Bronchial epithelial cell (primary cell): ENCODE measurements around the gene PDE8A. TPM values are rescaled to one million over a fixed set of nuclear protein-coding genes. Genes with fewer than 3 reads are reported as not detected.
A peak's percentile ranks its signal among the peaks of the same experiment; 100 is the strongest.
"Not testable (repeated sequence)": the region's sequence is repeated elsewhere in the genome, so short reads cannot be mapped to it uniquely, and the experiment has no call there.

Source experiments
- DNase-seq: peaks from one replicate; pipeline ENCODE4 v3.0.0-alpha.2; 2010; ENCODE audit warnings: low read depth
- FAIRE-seq: peaks from 2 replicates; lab custom pipeline; 2011; peaks lifted over from hg19 to GRCh38; lab: Jason Lieb, UNC
- H3K27me3 ChIP-seq: 2 replicates; pipeline ENCODE4 v1.5.1; 2011; ENCODE audit warnings: low read length; ENCODE audit not compliant: control insufficient read depth, insufficient read depth
- H3K36me3 ChIP-seq: 2 replicates; pipeline ENCODE4 v1.5.1; 2011; ENCODE audit warnings: low read length; ENCODE audit not compliant: control insufficient read depth, insufficient read depth
- H3K4me3 ChIP-seq: 2 replicates; pipeline ENCODE4 v1.5.1; 2011; ENCODE audit warnings: mild to moderate bottlenecking, low read depth, low read length, control low read depth
- total RNA-seq: library from RNA; depleted of rRNA; stranded (reverse); fragments of >200 nt; gene quantifications from 2 replicates; pipeline ENCODE4 v1.2.1, GENCODE V29; 2014
- TF ChIP-seq, protein P1 (sequence below): IDR thresholded peaks from 2 replicates; pipeline ENCODE4 v1.5.1; 2011; ENCODE audit warnings: mild to moderate bottlenecking, moderate library complexity, low read length, control low read depth, inconsistent platforms; ENCODE audit not compliant: insufficient read depth, severe bottlenecking

Gene PDE8A
- total RNA-seq, 1 donor from 2014 or later = 11.6 TPM

DNA sequence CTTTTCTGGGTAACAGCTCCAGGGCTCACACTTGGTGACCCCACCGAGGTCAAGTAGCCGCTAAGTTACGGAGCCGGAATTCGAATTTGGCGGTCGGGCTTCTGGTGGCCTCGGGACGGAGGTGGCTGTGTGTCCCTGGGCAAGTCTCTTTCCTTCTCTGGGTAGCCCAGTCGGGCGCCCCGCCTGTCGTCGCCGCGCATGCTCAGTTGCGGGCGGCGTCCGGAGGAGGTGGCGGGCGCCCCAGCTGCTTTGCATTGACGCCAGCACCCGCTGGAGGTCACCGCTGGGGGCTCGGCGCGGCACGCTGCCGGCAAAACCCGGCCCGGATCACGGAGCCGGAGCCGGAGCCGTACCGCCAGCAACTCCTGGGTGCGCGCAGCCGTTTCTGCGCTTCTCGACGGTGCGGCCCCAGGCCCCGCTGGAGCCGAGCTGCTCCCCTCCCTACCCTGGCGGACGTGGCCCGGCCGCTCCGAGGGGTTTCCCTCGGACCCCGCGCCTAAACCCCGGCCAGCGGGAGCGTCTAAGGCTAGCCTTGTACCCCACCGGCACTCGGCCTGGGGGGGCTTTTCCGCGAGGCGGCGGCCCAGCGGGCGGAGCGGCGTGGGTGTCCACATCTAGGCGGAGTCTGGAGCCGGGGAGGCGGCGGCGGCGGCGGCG lies 474 bp upstream of the PDE8A start:
- FAIRE-seq (no peak), DNase-seq (peak; percentile 83)
- Histone ChIP-seq H3K4me3 (peak overlapping the region; percentile 77), H3K36me3 (no peaks in the 10 kb centered on the region), H3K27me3 (no peaks in the 10 kb centered on the region)
- TF ChIP-seq, protein P1, sequence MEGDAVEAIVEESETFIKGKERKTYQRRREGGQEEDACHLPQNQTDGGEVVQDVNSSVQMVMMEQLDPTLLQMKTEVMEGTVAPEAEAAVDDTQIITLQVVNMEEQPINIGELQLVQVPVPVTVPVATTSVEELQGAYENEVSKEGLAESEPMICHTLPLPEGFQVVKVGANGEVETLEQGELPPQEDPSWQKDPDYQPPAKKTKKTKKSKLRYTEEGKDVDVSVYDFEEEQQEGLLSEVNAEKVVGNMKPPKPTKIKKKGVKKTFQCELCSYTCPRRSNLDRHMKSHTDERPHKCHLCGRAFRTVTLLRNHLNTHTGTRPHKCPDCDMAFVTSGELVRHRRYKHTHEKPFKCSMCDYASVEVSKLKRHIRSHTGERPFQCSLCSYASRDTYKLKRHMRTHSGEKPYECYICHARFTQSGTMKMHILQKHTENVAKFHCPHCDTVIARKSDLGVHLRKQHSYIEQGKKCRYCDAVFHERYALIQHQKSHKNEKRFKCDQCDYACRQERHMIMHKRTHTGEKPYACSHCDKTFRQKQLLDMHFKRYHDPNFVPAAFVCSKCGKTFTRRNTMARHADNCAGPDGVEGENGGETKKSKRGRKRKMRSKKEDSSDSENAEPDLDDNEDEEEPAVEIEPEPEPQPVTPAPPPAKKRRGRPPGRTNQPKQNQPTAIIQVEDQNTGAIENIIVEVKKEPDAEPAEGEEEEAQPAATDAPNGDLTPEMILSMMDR = peak; percentile 17

DNA sequence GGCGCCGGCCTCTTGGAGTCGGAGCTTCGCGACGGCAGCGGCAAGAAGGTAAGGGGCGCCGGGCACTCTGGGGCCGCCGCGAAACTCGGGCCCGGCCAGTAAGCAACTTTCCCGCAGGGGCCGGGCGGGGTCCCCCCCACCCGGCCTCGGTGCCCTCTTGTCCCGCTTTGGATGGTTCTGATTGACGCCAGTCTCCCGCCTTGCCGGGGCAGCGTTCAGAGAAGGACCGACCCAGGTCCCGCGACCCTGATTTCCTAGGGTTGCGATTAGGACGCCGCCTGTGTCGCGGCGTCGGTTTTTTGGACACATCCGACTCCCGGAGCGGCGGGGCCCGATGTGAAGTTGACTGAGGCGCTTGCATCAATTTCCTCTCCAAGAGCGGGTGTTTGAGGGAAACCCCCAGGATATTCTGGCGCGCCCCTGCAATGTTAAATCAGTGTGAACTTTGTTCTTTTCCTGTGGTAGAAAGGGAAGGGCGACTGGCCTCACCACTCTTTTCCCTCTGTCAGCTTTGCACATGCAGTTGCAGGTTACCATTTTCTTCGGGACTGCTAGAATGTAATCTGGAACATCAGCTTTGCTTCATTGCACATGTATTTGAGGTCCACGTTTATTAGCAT lies 755 bp downstream of the PDE8A start:
- Histone ChIP-seq H3K27me3 (no peaks in the 10 kb centered on the region), H3K36me3 (no peaks in the 10 kb centered on the region), H3K4me3 (peak overlapping the region; percentile 77)
- TF ChIP-seq, protein P1 = no peak
- no peak for DNase-seq
- no peak for FAIRE-seq

DNA sequence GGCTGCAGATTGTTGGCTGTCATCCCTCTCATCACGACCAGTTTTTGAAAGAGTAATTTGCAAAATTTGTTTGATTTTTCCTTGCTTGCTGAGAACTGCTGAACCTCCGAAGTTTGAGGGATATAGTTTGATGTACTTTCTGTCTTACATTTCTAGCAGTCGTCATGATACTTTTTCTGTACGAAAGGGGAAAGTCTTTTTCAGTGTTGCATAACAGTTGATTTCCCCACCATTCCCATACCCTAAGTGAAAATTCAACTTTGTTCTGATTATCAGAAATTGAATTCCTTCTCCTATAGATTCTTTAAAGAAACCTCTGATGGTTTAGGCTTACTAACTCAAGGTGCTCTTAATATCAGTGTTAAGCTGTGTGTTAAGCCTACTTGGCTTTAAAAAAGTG lies 1.6 kb downstream of the PDE8A start:
- DNase-seq (no peak), FAIRE-seq (no peak)
- Histone ChIP-seq H3K4me3 (no peak overlapping the region), H3K36me3 (no peaks in the 10 kb centered on the region), H3K27me3 (no peaks in the 10 kb centered on the region)
- TF ChIP-seq, protein P1 = no peak

DNA sequence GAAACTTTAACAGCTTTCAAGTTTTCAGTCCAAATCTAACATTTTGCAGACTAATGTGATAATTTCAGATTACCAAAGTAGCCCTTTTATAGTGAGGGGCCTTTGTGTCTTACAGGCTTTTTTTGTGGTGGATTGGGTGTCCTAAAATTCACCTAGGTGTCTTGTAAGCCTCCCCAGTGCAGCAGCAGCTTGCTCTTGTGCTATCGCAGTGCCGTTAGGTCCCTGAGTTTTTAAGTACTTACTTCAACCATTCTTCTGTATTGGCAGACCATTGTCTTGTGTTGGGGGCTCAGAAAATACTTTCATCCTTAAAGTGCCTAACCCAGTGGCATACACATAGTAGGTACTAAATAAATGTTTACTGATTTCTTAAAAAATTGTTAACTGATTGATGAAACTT lies 2.1 kb downstream of the PDE8A start:
- no peaks in the 10 kb centered on the region for H3K36me3 ChIP-seq
- FAIRE-seq = no peak
- TF ChIP-seq, protein P1 = no peak
- H3K27me3 ChIP-seq = no peaks in the 10 kb centered on the region
- DNase-seq = no peak
- no peak overlapping the region for H3K4me3 ChIP-seq

DNA sequence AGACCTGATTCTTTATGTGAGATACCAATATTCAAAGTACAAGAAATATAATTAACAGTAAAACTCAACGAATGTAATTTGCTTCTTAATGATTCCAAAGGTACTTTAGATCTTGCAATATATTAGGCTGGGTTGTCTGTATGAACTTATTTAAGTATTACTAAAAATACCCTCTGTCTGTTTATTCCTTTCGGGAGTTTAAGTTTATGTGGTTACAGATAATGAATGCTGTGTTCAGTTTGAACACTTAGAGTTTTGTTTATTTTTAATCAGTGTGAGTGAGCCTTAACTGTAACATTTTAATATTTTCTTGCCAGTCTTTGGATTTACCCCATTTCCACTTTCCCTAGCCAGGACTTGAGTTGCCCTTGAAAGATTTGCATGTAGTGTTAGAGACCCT lies 3.5 kb downstream of the PDE8A start:
- TF ChIP-seq, protein P1 = no peak
- H3K4me3 ChIP-seq = no peak overlapping the region
- FAIRE-seq (no peak), DNase-seq (no peak)
- no peaks in the 10 kb centered on the region for H3K36me3 ChIP-seq
- H3K27me3 ChIP-seq = no peaks in the 10 kb centered on the region

DNA sequence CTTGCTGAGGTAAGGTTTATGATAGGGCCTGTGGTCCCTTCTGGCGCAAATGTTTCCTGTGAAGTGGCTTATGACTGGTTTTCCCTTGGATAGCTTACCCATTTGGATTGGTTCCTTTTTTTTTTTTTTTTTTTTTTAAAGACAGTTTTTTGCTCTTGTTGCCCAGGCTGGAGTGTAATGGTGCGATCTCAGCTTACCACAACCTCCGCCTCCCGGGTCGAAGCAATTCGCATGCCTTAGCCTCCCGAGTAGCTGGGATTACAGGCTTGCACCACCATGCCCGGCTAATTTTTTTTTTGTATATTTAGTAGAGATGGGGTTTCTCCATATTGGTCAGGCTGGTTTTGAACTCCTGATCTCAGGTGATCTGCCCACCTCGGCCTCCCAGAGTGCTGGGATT lies 5.7 kb downstream of the PDE8A start:
- not testable (repeated sequence) for DNase-seq, H3K27me3 ChIP-seq, H3K36me3 ChIP-seq, FAIRE-seq, H3K4me3 ChIP-seq
